K562 (cell line): ENCODE data around the gene HPD. TPM values are rescaled to one million over a fixed set of nuclear protein-coding genes. Genes with fewer than 3 reads are reported as not detected.
A peak's percentile ranks its signal among the peaks of the same experiment; 100 is the strongest.

Experiments
- CBX2 ChIP-seq: fragments of 200-600 bp; sonication (generic); IDR thresholded peaks from one replicate; pipeline ENCODE4 v1.6.1; 2012; ENCODE audit warnings: mild to moderate bottlenecking, low read length, inconsistent platforms; ENCODE audit not compliant: insufficient read depth, poor library complexity, severe bottlenecking
- CBX5 ChIP-seq: IDR thresholded peaks from 2 replicates; pipeline ENCODE4 v1.6.1; 2014; ENCODE audit warnings: low read depth, borderline replicate concordance
- POLR2A ChIP-seq: fragments of 450-650 bp; conservative IDR thresholded peaks from 2 replicates; pipeline ENCODE4 v1.6.1; 2016
- POLR2B ChIP-seq: fragments of 450-650 bp; IDR thresholded peaks from 2 replicates; pipeline ENCODE4 v1.6.1; 2018; ENCODE audit warnings: low read depth; ENCODE audit not compliant: partially characterized antibody
- ZFP1 ChIP-seq: fragments of 450-650 bp; formaldehyde crosslinking; IDR thresholded peaks from 2 replicates; pipeline ENCODE4 v1.4.0; 2020; ENCODE audit warnings: mild to moderate bottlenecking, mixed read lengths
- ZNF311 ChIP-seq: fragments of 250-450 bp; sonication (Bioruptor Pico); IDR thresholded peaks from 2 replicates; pipeline ENCODE4 v1.4.0; 2020; ENCODE audit warnings: mild to moderate bottlenecking, moderate library complexity
- ZNF589 ChIP-seq: fragments of 200-800 bp; sonication (Bioruptor generic); IDR thresholded peaks from 2 replicates; pipeline ENCODE4 v1.6.1; 2016; ENCODE audit warnings: low read depth, missing genetic modification characterization, missing compliant biosample characterization
- ZNF699 ChIP-seq: fragments of 250-450 bp; sonication (Bioruptor Pico); IDR thresholded peaks from 2 replicates; pipeline ENCODE4 v1.8.0; 2021; ENCODE audit warnings: mild to moderate bottlenecking, moderate library complexity; ENCODE audit not compliant: insufficient replicate concordance
- polyA plus RNA-seq, 8 experiments: library from polyadenylated mRNA; depleted of rRNA in 4 of 8; stranded (reverse) in 5 of 8; unstranded in 3 of 8; fragments of >200 nt; fragmentation: Nextera tagmentation in 2 of 8; fragmentation: Illumina TruSeq in 1 of 8; extraction: Ambion mirVana in 2 of 8; extraction: Trizol in 1 of 8; gene quantifications; 2 replicates each; pipeline versions ENCODE4 v1.2.1 to v1.2.3, GENCODE V29; 2011 to 2014; ENCODE audit warnings: inconsistent platforms in 1 of 8, missing spikeins in 1 of 8
- total RNA-seq, 7 experiments: library from RNA; depleted of rRNA in 6 of 7; stranded (reverse); fragments of >200 nt in 6 of 7; fragmentation: Illumina TruSeq in 2 of 7; extraction: Trizol in 2 of 7; gene quantifications; 2 replicates each; pipeline versions ENCODE4 v1.2.1 to v1.2.3, GENCODE V29; 2011 to 2021; ENCODE audit warnings: low replicate concordance in 1 of 7
- TF ChIP-seq, protein P1 (sequence below): sonication (generic); formaldehyde crosslinking; IDR thresholded peaks from 2 replicates; pipeline ENCODE4 v1.8.0; 2023; ENCODE audit warnings: mild to moderate bottlenecking, missing genetic modification reagents
- TF ChIP-seq, protein P2 (sequence below), 2 experiments: fragments of 450-650 bp in 1 of 2; sonication (generic) in 1 of 2; formaldehyde crosslinking in 1 of 2; IDR thresholded peaks in 1 of 2; conservative IDR thresholded peaks in 1 of 2; 2 replicates each; pipeline versions ENCODE4 v1.6.1 to v1.8.1; 2016 to 2023; ENCODE audit warnings: mild to moderate bottlenecking in 2 of 2, moderate library complexity in 2 of 2, inconsistent platforms in 1 of 2, missing genetic modification reagents in 1 of 2
- TF ChIP-seq, protein P3 (sequence below): fragments of 450-650 bp; IDR thresholded peaks from 2 replicates; pipeline ENCODE4 v1.6.1; 2017; ENCODE audit warnings: antibody characterized with exemption, mild to moderate bottlenecking

The HPD gene
- total and polyA plus RNA-seq, 9 of the 15 experiments (the other 6 are each of a cell fraction or from before 2014, with no cell fraction given), result 0.06 to 0.29 (median 0.07) TPM; not detected in 4

DNA sequence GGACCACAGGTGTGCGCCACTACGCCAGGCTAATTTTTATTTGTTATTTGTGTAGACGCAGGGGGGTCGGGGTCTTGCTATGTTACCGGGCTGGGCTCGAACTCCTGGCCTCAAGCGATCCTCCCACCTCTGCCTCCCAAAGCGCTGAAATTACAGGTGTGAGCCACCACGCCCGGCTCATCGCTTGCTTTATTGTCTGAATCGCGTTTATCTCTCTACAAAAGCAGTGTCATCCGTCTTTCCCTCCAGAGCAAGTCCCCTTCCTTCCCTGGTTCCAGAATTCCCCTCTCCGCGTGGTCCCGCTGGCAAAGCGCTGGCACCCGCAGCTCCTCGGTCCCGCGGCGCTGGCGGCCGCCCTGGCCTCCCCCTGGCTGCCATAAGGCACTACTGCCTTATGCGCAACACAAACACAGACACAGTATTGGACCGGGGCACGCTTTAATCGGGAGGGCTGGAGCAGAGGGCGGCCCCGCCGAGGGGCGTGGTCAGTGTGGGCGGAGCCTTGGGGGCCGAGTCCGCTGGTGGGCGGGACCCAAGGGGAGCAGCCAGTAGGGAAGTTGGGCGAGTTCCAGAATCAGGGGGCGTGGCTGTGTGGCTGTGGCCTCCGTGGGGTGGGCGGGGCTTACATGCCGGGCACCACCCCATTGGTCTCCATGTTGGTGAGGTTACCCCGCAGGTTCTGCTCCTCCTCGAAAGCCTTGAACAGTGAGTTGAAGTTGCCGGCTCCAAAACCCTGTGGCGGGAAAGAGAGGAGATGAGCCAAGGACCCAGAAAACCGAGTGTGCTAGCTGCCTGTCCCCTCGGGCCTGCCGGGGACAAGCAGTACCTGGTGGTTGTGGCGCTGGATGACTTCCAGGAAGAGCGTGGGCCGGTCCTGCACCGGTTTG lies 19.3 kb downstream of the HPD start (continued):
- TF ChIP-seq, protein P1, sequence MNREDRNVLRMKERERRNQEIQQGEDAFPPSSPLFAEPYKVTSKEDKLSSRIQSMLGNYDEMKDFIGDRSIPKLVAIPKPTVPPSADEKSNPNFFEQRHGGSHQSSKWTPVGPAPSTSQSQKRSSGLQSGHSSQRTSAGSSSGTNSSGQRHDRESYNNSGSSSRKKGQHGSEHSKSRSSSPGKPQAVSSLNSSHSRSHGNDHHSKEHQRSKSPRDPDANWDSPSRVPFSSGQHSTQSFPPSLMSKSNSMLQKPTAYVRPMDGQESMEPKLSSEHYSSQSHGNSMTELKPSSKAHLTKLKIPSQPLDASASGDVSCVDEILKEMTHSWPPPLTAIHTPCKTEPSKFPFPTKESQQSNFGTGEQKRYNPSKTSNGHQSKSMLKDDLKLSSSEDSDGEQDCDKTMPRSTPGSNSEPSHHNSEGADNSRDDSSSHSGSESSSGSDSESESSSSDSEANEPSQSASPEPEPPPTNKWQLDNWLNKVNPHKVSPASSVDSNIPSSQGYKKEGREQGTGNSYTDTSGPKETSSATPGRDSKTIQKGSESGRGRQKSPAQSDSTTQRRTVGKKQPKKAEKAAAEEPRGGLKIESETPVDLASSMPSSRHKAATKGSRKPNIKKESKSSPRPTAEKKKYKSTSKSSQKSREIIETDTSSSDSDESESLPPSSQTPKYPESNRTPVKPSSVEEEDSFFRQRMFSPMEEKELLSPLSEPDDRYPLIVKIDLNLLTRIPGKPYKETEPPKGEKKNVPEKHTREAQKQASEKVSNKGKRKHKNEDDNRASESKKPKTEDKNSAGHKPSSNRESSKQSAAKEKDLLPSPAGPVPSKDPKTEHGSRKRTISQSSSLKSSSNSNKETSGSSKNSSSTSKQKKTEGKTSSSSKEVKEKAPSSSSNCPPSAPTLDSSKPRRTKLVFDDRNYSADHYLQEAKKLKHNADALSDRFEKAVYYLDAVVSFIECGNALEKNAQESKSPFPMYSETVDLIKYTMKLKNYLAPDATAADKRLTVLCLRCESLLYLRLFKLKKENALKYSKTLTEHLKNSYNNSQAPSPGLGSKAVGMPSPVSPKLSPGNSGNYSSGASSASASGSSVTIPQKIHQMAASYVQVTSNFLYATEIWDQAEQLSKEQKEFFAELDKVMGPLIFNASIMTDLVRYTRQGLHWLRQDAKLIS (CRISPR knock-in tag), result 0 out of 2 replicates have a peak, but pooled peaks have one; percentile 45
- TF ChIP-seq POLR2B (peak; percentile 82), CBX5 (peak; percentile 54; the same call in 1 of the 2 replicates), ZFP1 (CRISPR knock-in tag) (no peak), ZNF589 (CRISPR knock-in tag) (no peak), POLR2A (peak; percentile 91), CBX2 (no peak), ZNF311 (CRISPR knock-in tag) (no peak), ZNF699 (no peak)
- TF ChIP-seq, protein P2, sequence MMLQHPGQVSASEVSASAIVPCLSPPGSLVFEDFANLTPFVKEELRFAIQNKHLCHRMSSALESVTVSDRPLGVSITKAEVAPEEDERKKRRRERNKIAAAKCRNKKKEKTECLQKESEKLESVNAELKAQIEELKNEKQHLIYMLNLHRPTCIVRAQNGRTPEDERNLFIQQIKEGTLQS (IDR thresholded peaks at IDR 0.05), result no peak
- TF ChIP-seq, protein P2 (CRISPR knock-in tag; conservative IDR thresholded peaks at IDR 0.05), result no peak
- TF ChIP-seq, protein P3, sequence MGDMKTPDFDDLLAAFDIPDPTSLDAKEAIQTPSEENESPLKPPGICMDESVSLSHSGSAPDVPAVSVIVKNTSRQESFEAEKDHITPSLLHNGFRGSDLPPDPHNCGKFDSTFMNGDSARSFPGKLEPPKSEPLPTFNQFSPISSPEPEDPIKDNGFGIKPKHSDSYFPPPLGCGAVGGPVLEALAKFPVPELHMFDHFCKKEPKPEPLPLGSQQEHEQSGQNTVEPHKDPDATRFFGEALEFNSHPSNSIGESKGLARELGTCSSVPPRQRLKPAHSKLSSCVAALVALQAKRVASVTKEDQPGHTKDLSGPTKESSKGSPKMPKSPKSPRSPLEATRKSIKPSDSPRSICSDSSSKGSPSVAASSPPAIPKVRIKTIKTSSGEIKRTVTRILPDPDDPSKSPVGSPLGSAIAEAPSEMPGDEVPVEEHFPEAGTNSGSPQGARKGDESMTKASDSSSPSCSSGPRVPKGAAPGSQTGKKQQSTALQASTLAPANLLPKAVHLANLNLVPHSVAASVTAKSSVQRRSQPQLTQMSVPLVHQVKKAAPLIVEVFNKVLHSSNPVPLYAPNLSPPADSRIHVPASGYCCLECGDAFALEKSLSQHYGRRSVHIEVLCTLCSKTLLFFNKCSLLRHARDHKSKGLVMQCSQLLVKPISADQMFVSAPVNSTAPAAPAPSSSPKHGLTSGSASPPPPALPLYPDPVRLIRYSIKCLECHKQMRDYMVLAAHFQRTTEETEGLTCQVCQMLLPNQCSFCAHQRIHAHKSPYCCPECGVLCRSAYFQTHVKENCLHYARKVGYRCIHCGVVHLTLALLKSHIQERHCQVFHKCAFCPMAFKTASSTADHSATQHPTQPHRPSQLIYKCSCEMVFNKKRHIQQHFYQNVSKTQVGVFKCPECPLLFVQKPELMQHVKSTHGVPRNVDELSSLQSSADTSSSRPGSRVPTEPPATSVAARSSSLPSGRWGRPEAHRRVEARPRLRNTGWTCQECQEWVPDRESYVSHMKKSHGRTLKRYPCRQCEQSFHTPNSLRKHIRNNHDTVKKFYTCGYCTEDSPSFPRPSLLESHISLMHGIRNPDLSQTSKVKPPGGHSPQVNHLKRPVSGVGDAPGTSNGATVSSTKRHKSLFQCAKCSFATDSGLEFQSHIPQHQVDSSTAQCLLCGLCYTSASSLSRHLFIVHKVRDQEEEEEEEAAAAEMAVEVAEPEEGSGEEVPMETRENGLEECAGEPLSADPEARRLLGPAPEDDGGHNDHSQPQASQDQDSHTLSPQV, result no peak
